Sigmoid colon (tissue), 7 donors: ENCODE results near the gene SCN2A. TPM values are rescaled to one million over a fixed set of nuclear protein-coding genes. Genes with fewer than 3 reads are reported as not detected.
"Not testable (repeated sequence)": the region's sequence is repeated elsewhere in the genome, so short reads cannot be mapped to it uniquely, and the experiment has no call there.

Experiments
- DNase-seq: peaks from one replicate; pipeline ENCODE4 v3.0.0-alpha.2; 2019
- H3K27ac ChIP-seq, 4 donors: fragments of 200-600 bp; sonication (generic); one replicate each; pipeline ENCODE4 v1.5.1; 2016 to 2019; ENCODE audit warnings: mild to moderate bottlenecking in 1 of 4
- H3K27me3 ChIP-seq, 3 donors: fragments of 200-600 bp; sonication (generic); one replicate each; pipeline ENCODE4 v1.5.1; 2019; ENCODE audit warnings: mild to moderate bottlenecking in 1 of 3
- H3K36me3 ChIP-seq, 4 donors: fragments of 200-600 bp; sonication (generic); one replicate each; pipeline ENCODE4 v1.5.1; 2016 to 2019
- H3K4me1 ChIP-seq, 4 donors: fragments of 200-600 bp; sonication (generic); one replicate each; pipeline ENCODE4 v1.5.1; 2017 to 2019
- H3K4me3 ChIP-seq, 4 donors: fragments of 200-600 bp; sonication (generic); one replicate each; pipeline ENCODE4 v1.5.1; 2017 to 2019; ENCODE audit warnings: mild to moderate bottlenecking in 2 of 4, moderate library complexity in 1 of 4
- H3K9me3 ChIP-seq, 4 donors: fragments of 200-600 bp in 3 of 4; sonication (generic) in 3 of 4; one replicate each; pipeline versions ENCODE4 v1.5.1 to v1.6.1; 2013 to 2019
- EP300 ChIP-seq, 4 donors: sonication (generic); formaldehyde crosslinking; IDR thresholded peaks; one replicate each; pipeline ENCODE4 v1.6.1; 2017; ENCODE audit warnings: antibody characterized with exemption in 4 of 4
- POLR2A ChIP-seq, 2 donors: fragments of 450-650 bp; IDR thresholded peaks; one replicate each; pipeline ENCODE4 v1.6.1; 2016; ENCODE audit warnings: antibody characterized with exemption in 2 of 2, mild to moderate bottlenecking in 2 of 2, moderate library complexity in 2 of 2
- POLR2AphosphoS5 ChIP-seq, 4 donors: sonication (generic); formaldehyde crosslinking; IDR thresholded peaks; one replicate each; pipeline ENCODE4 v1.6.1; 2017; ENCODE audit warnings: antibody characterized with exemption in 4 of 4
- whole genome bisulfite sequencing, 2 donors: extraction: QIAGEN DNeasy Blood & Tissue Kit; methylation state at CpG; one replicate each; pipeline ENCODE4 v1.1.7; 2013; 5-methylcytosine and 5-hydroxymethylcytosine counted together
- intact Hi-C: fragments of 100-400 bp; cut with DNase I; formaldehyde crosslinking; loops from one replicate; pipeline ENCODE4 v1.15.1; 2023
- polyA plus RNA-seq, 3 donors: library from polyadenylated mRNA; stranded (reverse); fragments of 200-250 nt; gene quantifications; one replicate each; pipeline ENCODE4 v1.2.3, GENCODE V29; 2013
- total RNA-seq, 4 donors: library from RNA; depleted of rRNA; stranded (reverse); fragments of >200 nt; gene quantifications; one replicate each; pipeline ENCODE4 v1.1.0, GENCODE V29; 2016
- TF ChIP-seq, protein P1 (sequence below), 4 experiments: fragments of 450-650 bp in 3 of 4; fragments of 200-600 bp in 1 of 4; IDR thresholded peaks; one replicate each; pipeline ENCODE4 v1.5.1; 2016 to 2019; ENCODE audit warnings: antibody characterized with exemption in 4 of 4, mild to moderate bottlenecking in 3 of 4, moderate library complexity in 2 of 4
- donor health status: healthy with polysubstance abuse.
- donor health status: Bipolar disorder and iron deficiency.
- donor health status: healthy.

Gene SCN2A
- total and polyA plus RNA-seq, 7 donors, result under 0.01 to 1.1 (median 0.58) TPM; not detected in 1

DNA sequence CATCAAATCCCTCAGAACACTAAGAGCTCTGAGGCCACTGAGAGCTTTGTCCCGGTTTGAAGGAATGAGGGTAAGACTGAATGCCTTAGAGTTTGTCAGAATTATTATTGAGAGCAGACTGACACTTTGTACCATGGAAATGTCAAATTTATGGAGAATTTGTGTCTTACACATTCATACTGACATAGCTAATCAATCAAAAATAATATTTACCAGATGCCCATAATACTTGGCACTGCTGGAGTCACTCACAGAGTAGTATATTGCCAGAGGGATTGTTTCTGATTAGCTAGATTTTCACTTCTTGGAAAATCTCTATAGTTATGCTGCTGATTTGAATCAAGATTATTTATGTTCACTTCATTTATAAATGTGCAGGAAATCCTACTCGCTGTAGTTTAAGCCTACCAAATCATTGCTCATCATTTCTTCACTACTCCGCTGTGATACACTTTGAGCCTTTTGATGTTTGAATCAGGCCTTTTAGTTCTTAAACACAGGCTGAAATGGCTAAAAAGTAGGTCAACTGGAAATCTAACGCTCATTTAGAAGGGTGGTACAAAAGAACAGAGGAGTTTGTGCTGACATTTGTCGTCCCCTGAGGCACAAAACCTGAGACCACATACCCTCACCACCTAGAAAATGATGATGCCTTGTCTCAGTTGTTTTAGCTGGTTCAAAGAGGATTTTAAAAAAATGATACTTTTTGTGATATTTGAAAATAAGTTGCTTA is 134.2 kb downstream of the SCN2A start:
- no peaks in the 10 kb centered on the region for H3K36me3 ChIP-seq
- no peak for DNase-seq
- H3K4me3 ChIP-seq, result no peak overlapping the region
- H3K9me3 ChIP-seq, result no peaks in the 10 kb centered on the region
- TF ChIP-seq, protein P1, sequence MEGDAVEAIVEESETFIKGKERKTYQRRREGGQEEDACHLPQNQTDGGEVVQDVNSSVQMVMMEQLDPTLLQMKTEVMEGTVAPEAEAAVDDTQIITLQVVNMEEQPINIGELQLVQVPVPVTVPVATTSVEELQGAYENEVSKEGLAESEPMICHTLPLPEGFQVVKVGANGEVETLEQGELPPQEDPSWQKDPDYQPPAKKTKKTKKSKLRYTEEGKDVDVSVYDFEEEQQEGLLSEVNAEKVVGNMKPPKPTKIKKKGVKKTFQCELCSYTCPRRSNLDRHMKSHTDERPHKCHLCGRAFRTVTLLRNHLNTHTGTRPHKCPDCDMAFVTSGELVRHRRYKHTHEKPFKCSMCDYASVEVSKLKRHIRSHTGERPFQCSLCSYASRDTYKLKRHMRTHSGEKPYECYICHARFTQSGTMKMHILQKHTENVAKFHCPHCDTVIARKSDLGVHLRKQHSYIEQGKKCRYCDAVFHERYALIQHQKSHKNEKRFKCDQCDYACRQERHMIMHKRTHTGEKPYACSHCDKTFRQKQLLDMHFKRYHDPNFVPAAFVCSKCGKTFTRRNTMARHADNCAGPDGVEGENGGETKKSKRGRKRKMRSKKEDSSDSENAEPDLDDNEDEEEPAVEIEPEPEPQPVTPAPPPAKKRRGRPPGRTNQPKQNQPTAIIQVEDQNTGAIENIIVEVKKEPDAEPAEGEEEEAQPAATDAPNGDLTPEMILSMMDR (IDR thresholded peaks at IDR 0.05), result no peak
- TF ChIP-seq EP300 (IDR thresholded peaks at IDR 0.05) (no peak), POLR2A (IDR thresholded peaks at IDR 0.05) (no peak), POLR2AphosphoS5 (IDR thresholded peaks at IDR 0.05) (no peak)
- 77 to 79% methylated on average over 5 of the region's 5 CpGs for WGBS, 2 donors
- intact Hi-C loops, result no loop called here
- H3K27ac ChIP-seq, result no peak overlapping the region
- no peaks in the 10 kb centered on the region for H3K27me3 ChIP-seq
- peaks cover 0 to 7% (median 0%) of the 10 kb centered on the region in 4 donors for H3K4me1 ChIP-seq

DNA sequence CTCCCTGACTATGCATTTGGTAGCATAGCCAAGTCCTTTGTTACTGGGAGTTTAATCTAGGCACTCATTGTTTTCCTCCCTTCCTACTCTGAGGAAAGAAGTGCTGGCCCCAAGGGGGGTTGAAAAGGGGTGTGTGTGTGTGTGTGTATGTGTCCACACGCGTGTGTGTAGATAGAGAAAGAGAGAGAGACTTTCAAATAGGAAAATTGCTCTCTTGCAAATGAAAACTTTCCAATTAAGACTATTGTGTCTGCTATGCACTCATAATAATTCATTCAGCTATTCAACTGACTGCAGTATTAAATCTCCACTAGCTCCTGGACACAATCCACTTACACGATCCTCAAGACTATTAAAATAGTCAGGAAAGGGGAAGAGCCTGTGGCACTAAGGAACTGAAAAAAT is 137.4 kb downstream of the SCN2A start:
- Histone ChIP-seq H3K9me3 (no peaks in the 10 kb centered on the region), H3K27ac (no peak overlapping the region), H3K4me3 (no peak overlapping the region), H3K4me1 (peaks cover 0 to 7% (median 0%) of the 10 kb centered on the region in 4 donors), H3K27me3 (no peaks in the 10 kb centered on the region), H3K36me3 (no peaks in the 10 kb centered on the region)
- TF ChIP-seq POLR2A (IDR thresholded peaks at IDR 0.05) (no peak), EP300 (IDR thresholded peaks at IDR 0.05) (no peak)
- no peak for DNase-seq
- 52 to 59% methylated on average over 3 of the region's 3 CpGs for WGBS, 2 donors
- intact Hi-C loops, result no loop called here

DNA sequence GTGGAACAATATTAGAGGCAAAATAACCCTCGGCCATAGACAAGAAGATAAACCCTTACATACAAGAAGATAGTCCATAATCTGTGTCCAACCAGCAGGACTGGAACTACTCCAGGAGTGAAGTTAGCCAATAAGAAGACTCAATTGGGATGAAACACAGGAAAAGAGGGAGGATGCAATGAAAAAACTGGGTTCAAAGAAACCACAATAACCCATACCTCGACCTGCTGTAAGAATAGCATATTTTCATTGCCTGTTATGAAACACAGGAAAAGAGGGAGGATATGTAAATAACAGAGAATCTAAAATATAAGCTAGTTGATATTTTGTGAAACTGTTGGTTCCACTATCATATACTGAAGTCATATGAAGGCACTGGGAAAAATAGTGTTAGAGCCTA is 143.1 kb downstream of the SCN2A start:
- Histone ChIP-seq H3K27ac (no peak overlapping the region), H3K36me3 (no peaks in the 10 kb centered on the region), H3K4me1 (no peaks in the 10 kb centered on the region), H3K27me3 (no peaks in the 10 kb centered on the region), H3K9me3 (no peaks in the 10 kb centered on the region), H3K4me3 (no peak overlapping the region)
- WGBS, 2 donors, result 65 to 78% methylated on average over 2 of the region's 2 CpGs
- TF ChIP-seq, protein P1 (IDR thresholded peaks at IDR 0.05), result no peak
- no peak for TF ChIP-seq POLR2AphosphoS5 (IDR thresholded peaks at IDR 0.05)
- no peak for TF ChIP-seq POLR2A (IDR thresholded peaks at IDR 0.05)
- no peak for TF ChIP-seq EP300 (IDR thresholded peaks at IDR 0.05)
- DNase-seq, result no peak
- intact Hi-C loops, result no loop called here

DNA sequence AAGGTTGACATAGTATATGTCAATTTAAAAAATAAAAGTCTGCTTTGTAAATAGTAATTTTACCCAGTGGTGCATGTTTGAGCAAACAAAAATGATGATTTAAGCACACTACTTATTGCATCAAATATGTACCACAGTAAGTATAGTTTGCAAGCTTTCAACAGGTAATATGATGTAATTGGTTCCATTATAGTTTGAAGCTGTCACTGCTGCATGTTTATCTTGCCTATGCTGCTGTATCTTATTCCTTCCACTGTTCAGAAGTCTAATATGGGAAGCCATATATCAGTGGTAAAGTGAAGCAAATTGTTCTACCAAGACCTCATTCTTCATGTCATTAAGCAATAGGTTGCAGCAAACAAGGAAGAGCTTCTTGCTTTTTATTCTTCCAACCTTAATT is 151.7 kb downstream of the SCN2A start:
- Histone ChIP-seq H3K9me3 (no peaks in the 10 kb centered on the region), H3K27me3 (no peaks in the 10 kb centered on the region), H3K27ac (no peak overlapping the region), H3K4me1 (no peaks in the 10 kb centered on the region), H3K36me3 (no peaks in the 10 kb centered on the region), H3K4me3 (no peak overlapping the region)
- no peak for DNase-seq
- intact Hi-C loops, result loop anchor here (10.0 kb wide), 1 partner anchor 734 kb away; the partner anchor contains the start of gene SCN1A
- TF ChIP-seq POLR2AphosphoS5 (IDR thresholded peaks at IDR 0.05) (no peak), EP300 (IDR thresholded peaks at IDR 0.05) (no peak), POLR2A (IDR thresholded peaks at IDR 0.05) (no peak)
- TF ChIP-seq, protein P1 (IDR thresholded peaks at IDR 0.05), result no peak

DNA sequence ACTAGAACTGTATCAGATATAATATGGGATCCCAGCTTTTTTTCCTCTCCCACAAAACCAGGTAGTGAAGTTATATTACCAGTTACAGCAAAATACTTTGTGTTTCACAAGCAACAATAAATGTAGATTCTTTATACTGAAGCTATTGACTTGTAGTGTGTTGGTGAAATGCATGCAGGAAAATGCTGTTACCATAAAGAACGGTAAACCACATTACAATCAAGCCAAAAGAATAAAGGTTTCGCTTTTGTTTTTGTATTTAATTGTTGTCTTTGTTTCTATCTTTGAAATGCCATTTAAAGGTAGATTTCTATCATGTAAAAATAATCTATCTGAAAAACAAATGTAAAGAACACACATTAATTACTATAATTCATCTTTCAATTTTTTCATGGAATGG is 152.6 kb downstream of the SCN2A start:
- no peak overlapping the region for H3K4me3 ChIP-seq
- intact Hi-C loops, result loop anchor here (10.0 kb wide), 1 partner anchor 733 kb away; the partner anchor contains the start of gene SCN1A
- no peaks in the 10 kb centered on the region for H3K27me3 ChIP-seq
- TF ChIP-seq POLR2AphosphoS5 (IDR thresholded peaks at IDR 0.05) (no peak), EP300 (IDR thresholded peaks at IDR 0.05) (no peak), POLR2A (IDR thresholded peaks at IDR 0.05) (no peak)
- TF ChIP-seq, protein P1 (IDR thresholded peaks at IDR 0.05), result no peak
- H3K9me3 ChIP-seq, result no peaks in the 10 kb centered on the region
- DNase-seq, result no peak
- H3K27ac ChIP-seq, result no peak overlapping the region
- WGBS, 2 donors, result 54 to 66% methylated on average over 2 of the region's 2 CpGs
- no peaks in the 10 kb centered on the region for H3K4me1 ChIP-seq
- no peaks in the 10 kb centered on the region for H3K36me3 ChIP-seq

DNA sequence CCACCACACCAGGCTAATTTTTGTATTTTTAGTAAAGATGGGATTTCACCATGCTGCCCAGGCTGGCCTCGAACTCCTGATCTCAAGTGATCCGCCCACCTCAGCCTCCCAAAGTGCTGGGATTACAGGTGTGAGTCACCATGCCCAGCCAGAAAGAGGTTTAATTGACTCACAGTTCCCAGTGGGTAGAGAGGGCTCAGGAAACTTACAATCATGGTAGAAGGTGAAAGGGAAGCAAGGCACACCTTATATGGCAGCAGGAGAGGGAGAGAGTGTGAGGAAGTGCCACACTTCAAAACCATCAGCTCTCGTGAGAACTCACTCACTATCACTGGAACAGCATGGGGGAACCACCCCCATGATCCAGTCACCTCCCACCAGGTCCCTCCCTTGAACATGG is 159.4 kb downstream of the SCN2A start:
- not testable (repeated sequence) for DNase-seq, H3K36me3 ChIP-seq, H3K27me3 ChIP-seq, H3K9me3 ChIP-seq, H3K27ac ChIP-seq, H3K4me1 ChIP-seq, H3K4me3 ChIP-seq
- 79 to 86% methylated on average over 3 of the region's 3 CpGs for WGBS, 2 donors
- intact Hi-C loops, result loop anchor here (10.0 kb wide), 1 partner anchor 726 kb away; the partner anchor contains the start of gene SCN1A
